ENCODE results near the gene VIL1.

- TF ChIP-seq CTCF (conservative IDR thresholded peaks at IDR 0.05; ENCODE audit: low read depth, low read length) = no peak
- TF ChIP-seq EZH2 (IDR thresholded peaks at IDR 0.05; ENCODE audit: borderline replicate concordance, low read depth, low read length, poor library complexity, severe bottlenecking) = no peak
Measured at GRCh38 chr2:218392891-218393462, 25.9 kb upstream of the VIL1 start.
